GM21529 (cell line): ENCODE measurements around the gene CHST6.
"Not testable (repeated sequence)": the region's sequence is repeated elsewhere in the genome, so short reads cannot be mapped to it uniquely, and the experiment has no call there.

ENCODE experiments used
- ATAC-seq: cut with Tn5 transposase; IDR thresholded peaks from one replicate; pipeline ENCODE4 v1.9.1; 2021; ENCODE audit not compliant: unreplicated experiment

The CHST6 gene

DNA sequence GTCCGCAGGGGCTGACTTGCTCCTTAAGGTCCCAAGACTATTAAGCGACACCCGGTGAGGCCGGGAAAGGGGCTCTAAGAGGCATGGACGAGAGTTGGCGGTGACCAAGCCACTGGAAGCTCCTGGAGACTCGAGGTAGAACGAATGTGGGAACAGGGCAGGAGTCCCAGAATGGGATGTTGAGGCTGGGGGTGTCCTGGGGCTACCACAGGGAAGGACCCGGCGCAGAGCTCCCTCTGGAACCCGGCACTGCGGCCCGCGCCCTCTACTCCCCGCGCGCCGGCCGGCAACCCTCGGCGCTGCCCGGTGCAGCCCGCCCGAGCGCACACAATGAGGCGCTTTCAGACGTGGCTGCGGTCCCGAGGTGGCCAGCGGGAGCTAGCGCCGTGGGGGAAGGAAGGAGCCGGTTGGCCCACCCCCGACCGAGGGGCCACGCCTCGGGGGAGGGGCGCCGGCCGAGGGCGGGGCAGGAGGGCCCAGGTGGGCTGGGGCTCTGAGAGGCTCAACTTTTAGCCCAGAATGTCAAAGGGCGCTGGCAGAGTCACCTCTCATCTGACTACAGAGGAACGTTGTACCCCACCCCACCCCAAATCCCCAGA is at the start of gene CHST6:
CHST6 (minus strand) TSS at position 366 of the 599 bp plus-strand sequence. CDS start 15,613 bp downstream, outside the sequence.
- peak; percentile 64 for ATAC-seq

DNA sequence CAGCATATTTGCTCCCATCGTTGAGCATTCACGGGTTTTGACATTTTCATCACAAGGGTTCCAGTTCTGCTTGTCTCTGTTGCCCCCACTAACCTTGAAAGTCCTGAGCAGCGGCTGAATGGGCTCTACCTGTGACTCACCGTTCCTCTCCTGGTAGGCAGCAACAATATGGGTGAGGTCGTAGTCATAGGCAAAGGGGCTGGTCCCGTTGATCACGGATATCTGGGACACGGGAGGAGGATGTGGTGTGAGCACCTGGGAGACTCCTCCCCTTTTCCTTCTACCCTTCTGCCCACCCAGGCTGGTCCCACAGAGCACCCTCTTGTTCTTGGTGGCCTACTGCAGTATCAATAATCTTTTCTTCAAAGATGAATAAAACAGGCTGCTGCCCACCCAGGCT is 47.2 kb upstream of the CHST6 start:
- ATAC-seq: not testable (repeated sequence)

DNA sequence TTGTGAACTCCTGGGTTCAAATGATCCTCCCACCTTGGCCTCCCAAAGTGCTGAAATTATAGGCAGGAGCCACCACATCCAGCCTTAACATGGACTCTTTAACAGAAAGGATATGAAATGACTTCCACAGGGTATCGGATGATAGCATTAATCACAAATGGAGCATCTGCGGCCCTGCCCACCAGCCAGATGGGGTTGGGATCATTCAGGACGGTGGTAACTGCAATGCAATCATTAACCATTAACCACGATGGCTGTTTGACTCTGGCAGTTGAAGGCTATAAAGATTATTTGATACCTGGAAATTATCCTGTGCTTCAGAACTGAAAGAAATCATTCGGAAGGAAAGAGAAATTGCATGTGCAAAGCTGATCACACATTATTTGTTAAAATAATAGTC is 46.0 kb upstream of the CHST6 start:
- no peak for ATAC-seq

DNA sequence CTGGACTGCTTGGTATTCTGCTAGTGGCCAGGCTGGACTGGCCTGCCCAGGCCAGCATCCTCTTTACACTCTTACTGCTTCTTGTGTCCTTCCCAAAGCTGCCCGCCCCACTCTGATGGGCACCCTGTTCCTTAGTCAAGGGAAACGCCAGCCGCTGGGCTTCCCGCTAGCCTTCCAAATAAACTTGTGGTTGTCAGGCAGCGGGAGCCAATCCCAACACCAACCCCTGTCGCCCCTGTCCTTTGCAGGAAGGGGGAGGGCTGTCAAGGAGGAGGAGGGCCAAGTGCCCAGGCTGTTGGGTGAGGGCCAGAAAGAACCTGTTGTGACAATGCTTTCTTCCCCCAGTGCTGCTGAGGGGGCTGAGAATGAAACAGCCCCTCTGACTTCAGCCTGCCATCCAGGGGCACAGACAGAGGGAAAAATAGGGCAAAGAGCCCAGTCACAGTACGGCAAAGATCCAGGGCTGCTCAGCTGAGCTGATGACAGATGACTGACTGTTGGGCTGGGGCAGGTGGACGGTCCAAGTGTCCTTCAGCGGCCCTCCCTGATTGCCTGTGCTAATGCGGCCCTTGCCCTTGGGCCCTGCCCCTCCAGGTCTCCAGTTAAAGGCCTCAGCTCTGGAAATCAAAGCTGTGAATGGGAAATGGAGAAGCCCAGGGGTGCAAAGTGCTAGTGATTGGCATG is 43.8 kb upstream of the CHST6 start:
- not testable (repeated sequence) for ATAC-seq

DNA sequence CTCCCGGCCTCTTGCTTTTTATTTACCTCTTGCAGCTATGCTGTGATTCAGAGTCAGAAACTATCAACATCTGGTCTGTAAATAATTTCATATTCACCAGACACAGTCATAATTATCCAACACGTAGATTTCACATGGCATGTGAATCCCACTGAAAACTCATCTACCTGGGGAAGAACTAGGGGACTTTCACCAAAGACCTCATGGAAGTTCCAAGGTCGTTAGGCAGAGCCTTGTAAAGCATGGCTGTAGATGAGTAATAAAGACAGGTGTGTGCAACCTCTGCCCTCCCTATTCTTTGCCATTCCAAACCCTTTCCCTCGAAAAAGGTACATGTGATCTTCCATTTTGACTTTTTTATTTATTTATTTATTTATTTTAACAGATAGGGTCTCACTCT is 42.5 kb upstream of the CHST6 start:
- no peak for ATAC-seq

DNA sequence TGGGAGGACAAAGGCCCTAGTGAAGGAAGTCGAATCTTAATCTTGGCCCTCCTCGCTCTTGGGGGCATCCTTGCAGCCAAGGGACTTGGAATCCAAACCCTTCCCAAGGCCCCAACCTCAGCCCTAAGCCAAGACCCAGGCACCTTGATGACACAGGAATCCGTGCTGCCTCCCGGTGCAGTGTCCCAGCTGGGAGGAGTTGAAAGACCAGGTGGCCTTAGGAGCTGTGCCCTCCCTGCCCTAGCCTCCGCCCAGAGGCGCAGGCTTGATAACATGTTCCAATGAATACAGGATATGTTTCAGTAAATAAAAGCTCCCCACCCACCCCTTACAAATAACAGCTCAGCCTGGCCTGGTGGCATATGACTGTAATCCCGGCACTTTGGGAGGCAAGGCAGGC is 40.7 kb upstream of the CHST6 start, which contains the start of gene CHST5:
CHST5 (minus strand) TSS at position 208 of the 400 bp plus-strand sequence. CDS start 5,724 bp downstream, outside the sequence.
- no peak for ATAC-seq

DNA sequence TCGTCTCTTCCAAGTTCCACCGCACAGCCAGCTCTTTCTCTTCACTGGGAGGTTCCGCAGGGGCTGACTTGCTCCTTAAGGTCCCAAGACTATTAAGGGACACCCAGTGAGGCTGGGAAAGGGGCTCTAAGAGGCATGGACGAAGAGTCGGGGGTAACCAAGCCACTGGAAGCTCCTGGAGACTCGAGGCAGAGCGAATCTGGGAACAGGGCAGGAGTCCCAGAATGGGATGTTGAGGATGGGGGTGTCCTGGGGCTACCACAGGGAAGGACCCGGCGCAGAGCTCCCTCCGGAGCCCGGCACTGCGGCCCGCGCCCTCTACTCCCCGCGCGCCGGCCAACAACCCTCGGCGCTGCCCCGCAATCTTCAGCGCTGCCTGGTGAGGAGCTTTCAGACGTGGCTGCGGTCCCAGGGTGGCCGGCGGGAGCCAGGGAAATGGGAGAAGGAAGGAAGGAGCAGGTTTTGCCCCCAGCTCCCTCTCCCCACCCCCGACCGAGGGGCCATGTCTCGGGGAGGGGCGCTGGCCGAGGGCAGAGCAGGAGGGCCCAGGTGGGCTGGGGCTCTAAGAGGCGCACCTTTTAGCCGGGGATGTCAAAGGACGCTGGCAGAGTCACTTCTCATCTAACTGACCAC is 40.1 kb upstream of the CHST6 start:
- no peak for ATAC-seq

DNA sequence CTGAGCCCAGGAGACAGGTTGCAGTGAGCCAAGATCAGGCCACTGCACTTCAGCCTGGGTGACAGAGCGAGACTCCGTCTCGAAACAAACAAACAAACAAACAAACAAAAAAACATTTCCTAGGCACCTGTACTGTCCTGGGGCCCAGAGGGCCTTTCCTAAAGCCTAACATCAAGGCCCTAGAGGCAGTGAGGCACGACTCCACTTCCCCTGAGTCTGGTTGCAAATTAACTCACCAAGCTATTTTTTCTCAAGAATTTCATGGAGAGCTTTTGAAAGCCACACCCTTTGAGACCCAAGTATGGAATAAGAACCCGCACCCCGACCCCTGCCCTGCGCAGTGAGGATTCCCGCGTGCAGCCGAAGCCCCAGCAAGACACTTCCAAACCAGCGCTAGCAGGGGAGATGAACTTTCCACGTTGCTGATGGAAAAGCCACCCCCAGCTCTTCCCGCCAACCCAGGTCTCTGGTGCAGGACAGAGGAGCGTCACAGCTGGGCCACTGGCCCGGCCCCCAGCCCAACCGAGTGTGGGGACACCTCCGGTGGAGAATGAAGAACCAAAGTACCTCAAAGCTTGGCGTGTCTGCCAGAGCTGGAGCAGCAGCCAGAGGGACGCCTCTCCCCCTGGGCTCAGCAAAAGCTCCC is 39.4 kb upstream of the CHST6 start:
- no peak for ATAC-seq

DNA sequence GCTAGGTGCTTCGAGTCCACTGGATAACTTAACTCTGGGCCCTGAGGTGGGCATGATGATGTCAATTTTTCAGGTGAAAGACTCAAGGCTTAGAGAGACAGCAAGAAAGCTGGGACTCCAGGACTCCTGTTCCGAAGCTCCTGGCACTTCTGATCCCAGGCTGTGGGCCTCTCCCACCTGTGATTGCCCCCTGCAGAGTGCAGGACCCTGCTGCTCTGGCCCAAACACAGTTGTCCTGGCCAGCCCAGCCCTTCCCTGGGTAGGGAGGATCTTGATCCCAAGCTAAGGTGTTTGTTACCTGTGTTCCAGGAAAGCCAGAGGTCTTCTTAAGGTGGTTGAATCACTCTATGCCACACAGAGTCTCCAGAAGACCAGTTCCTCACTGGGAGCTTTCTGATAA is 37.5 kb upstream of the CHST6 start:
- no peak for ATAC-seq

DNA sequence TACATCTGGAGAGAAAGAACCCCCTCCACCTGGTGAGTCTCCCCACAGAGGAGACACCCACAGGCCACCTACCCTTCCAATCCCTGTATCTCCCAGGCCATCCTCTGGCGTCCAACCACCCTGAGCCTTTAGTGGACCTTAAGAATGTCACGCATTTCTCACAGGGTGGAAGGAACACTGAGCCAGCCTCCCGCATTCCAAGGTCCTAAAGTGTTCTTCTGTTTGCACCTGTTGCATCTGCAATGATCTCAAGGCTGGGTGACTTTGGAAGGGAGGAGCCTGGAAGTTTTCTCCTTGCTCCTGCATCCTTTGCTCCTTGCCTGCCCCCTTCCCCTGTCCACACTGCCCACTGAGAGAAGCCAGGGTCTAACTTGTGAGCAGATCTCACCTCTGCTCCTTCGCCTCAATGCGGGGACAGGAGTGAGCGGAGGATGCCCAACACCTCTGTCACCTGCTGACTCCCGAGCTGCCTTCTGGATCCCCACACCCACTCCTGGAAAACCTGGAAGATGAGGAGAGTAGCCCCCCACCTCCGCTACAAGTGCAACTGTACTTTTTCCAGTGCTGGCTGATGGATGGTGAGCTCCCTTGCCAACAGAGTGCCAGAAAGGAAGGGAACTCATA is 37.0 kb upstream of the CHST6 start:
- ATAC-seq: no peak

DNA sequence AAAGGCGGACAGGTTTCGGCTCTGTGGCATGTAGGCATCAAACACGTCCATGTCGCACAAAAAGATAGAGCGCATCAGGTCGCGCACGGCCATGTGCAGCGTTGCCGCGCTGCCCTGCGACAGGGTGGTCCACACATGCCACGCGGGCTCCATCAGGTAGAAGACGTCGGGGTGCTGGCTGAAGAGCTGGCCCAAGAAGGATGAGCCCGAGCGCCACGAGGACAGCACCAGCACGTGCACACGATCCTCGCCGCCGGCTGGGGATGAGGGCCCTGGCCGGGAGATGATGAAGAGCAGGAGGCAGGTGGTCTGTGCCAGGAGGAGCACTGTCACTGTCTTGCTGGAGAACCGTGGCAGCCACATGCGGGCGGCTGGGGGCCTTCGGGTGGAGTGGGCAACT is 34.7 kb upstream of the CHST6 start:
- ATAC-seq: no peak

DNA sequence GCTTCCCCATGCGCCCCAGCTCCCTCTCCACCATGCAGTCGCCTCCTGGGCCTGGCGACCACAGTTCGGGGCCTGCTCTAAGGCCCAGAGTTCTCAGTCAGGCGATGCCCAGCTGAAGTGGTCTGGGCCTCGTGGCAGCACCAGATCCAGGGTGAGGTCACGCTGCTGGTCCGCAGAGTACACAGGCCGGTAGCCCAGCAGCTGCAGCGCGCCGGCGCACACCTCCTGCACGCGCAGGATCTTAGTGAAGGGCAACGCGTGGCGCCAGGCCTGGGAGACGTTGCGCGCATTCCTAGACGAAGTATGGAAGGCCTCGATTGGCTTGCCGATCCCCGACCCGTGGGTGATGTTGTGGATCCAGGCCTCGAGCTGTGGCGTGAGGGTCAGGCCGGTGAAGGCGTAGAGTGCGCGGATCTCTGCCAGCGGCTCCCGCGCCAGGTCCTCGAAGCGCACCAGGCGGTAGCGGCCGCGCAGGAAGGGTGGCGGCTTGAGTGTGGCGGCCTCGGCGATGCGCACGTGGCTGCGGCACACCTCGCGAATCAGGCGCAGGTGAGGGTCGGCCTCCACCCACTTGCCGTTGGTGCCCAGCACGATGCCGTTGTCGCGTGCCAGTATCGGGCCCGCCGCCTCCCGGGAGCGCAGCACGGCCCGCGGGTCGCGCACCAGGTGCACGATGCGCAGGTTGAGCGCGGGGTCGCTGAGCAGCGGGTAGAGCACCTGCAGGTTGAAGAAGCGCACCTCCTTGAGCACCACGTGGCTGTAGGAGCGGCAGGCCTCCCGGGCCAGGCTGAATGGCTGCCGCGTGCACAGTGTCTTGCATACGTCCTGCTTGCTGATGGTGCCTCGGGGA is 34.0 kb upstream of the CHST6 start:
- no peak for ATAC-seq

DNA sequence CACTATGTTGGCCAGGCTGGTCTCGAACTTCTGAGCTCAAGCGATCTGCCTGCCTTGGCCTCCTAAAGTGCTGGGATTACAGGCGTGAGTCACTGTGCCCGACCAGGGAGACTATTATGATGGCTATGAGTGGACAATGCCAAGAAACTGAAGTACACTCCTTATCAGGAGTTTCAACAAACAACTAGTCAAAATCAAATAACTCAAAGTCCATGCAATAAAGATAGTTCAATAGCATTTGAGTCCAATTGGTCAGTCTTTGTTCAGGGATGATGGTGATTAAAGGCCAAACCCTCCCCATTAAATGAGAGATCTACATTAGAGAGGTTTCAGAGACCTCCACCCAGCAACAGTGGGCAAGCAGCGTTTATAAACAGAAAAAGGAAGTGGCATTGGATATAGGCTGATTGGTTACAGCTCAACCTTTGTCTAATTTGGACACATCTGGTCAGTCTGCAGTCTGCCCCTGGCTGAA is 32.6 kb upstream of the CHST6 start:
- no peak for ATAC-seq

DNA sequence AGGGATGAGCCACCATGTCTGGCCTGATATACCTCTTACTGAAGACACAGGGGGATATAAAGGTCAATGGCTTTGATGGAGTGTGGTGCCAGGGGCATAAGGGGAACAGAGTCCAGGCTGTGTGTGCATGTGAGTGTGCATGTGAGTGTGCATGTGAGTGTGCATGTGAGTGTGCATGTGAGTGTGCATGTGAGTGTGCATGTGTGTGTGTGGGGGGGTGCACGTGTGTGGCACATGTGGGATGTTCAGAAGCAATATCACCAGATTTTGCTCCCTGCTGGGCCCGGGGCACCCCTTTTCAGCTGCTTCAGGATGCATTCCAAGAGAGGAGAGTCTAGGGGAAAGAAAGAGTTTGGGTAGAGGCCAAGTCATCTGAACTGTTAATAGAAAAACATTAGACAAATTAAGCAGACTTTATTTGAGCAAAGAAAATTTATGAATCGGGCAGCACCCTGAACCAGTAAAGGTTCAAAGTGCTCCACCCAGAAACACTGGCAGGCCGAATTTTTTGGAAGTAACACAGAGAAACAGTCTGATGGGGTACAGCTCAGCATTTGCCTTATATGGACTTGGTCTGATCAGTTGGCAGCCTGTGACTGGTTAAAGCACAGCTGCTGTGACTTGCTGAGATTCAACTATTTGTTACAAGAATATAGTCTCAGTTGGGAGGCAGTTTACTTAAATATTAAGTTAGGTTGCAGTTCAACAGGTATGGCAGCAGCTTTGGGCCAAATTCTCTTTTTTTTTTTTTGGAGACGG is 31.0 kb upstream of the CHST6 start:
- ATAC-seq: no peak

DNA sequence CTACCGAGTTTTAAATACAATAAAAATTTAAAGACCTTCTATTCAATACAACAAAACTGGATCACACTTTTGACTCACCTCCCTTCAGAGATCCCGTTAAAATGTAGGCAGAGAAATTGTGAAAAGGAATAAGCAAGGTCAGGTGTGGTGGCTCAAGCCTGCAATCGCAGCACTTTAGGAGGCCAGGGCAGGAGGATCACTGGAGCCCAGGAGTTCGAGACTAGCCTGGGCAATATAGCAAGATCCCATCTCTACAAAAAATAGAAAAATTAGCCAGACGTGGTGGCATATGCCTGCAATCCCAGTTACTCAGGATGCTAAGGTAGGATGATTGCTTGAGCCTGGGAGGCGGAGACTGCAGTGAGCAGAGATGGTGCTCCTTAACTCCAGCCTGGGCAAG is 23.9 kb upstream of the CHST6 start:
- no peak for ATAC-seq

DNA sequence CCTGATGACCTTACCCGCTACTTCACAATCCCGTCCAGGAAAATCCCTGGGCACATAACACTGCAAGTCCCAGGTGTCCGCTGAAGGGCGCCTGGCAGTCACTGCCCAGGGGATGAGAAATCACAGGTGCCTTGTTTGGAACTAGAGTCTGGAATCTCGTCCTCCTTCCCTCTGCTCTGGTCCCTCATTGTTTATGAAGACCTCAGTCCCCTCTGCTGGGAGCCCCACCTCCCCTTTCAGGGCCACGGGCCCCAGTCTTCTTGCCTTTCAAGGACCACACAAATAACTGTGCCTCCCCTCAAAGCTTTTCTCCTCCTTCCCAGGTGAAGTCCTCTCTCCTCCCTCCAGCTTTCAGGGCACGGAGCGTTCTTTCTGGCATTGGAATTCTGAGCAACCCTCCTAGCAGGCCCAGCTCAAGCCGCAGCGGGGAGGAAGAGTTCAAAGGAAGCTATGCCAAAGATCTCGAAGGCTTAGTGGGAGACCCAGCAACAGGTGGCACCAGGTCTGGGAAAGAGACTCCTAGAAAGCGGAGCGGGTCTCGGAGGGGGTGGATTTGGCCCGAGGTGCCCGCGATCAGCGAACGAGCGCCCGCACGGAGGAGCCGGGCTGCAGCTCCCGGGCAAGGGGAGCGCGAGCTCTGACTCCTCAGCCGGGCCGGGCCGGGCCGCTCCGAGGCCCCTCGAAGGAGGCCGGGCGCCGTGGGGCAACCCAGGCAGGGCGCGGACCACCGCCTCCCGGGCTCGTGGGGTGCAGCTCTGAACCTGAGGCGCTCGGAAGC is 21.1 kb upstream of the CHST6 start:
- peak; percentile 0 for ATAC-seq

DNA sequence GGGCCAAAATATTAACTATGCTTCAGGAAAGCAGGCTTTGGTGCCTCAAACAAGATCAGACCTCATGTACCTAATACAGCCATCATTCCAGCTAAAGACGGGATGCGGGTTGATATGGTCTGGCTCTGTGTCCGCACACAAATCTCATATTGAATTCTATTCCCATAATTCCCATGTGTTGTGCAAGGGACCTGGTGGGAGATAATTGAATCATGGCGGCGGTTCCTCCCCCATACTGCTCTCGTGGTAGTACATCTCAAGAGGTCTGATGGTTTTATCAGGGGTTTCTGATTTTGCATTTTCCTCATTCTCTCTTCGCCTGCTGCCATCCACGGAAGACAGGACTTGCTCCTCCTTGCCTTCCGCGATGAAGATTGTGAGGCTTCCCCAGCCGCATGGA is 19.1 kb upstream of the CHST6 start:
- no peak for ATAC-seq

DNA sequence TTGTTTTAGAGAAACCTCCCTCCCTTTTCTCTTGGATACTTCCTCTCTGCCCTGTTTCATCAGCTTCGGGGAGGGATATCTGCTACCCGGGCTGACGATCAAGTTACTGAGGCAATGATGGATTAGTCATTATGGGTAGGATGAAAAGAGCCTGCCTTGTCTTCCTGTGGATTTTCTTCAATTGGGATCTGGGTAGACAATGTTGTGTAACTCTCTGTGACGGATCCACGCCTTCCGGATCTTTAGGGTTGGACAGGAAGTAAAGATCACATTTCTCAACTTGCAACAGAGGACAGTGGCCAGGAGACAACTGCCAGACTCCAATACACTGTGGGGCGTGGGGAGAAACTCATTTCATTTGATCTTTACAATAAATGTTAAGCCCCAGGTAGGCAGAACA is 11.3 kb upstream of the CHST6 start:
- no peak for ATAC-seq

DNA sequence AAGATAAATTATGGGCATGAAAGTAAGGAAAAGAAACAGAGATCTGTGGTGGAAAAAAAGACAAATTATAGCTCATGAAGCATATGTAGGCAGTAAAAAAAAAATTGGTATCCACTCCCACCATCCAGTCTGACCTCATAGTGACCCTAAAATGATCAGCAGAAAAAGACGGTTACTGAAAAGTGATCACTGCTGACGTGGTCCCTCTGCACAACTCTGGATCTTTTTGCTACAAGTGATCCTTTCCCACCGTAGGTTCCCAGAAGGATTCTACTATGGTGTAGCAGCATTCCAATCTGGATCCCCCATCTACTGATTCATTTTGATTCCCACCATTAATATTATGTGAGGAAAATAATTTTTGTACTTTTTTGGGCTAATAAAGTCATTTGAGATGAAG is 10.9 kb upstream of the CHST6 start:
- ATAC-seq: no peak
